ENCODE data around the gene FYN.
"Not testable (repeated sequence)": the region's sequence is repeated elsewhere in the genome, so short reads cannot be mapped to it uniquely, and the experiment has no call there.

Gene FYN

GRCh38 chr6:111660531-111660930 is 212.7 kb downstream of the FYN start:
- DNase-seq (ENCODE audit: low read depth) = no peak

GRCh38 chr6:111658462-111659154 is 214.6 kb downstream of the FYN start:
- DNase-seq (ENCODE audit: low read depth) = peak; percentile 26

- peak; percentile 70 for DNase-seq (ENCODE audit: low read depth)
These were observed 216.1 kb downstream of the FYN start for GRCh38 chr6:111657146-111657545.

- no peak for DNase-seq (ENCODE audit: low read depth)
These were observed 219.3 kb downstream of the FYN start for GRCh38 chr6:111653979-111654378.

GRCh38 chr6:111653434-111653833 is 219.8 kb downstream of the FYN start:
- DNase-seq (ENCODE audit: low read depth) = no peak

GRCh38 chr6:111652156-111652555 is 221.1 kb downstream of the FYN start:
- DNase-seq (ENCODE audit: low read depth) = no peak

- peak; percentile 44 for DNase-seq (ENCODE audit: low read depth)
These were observed 221.8 kb downstream of the FYN start for GRCh38 chr6:111651185-111652034.

GRCh38 chr6:111650049-111650448 is 223.2 kb downstream of the FYN start:
- DNase-seq (ENCODE audit: low read depth) = no peak

- no peak for DNase-seq (ENCODE audit: low read depth)
These were observed 225.2 kb downstream of the FYN start for GRCh38 chr6:111648100-111648499.

GRCh38 chr6:111646942-111647341 is 226.3 kb downstream of the FYN start:
- peak; percentile 87 for DNase-seq (ENCODE audit: low read depth)

- DNase-seq (ENCODE audit: low read depth) = no peak
These were observed 227.2 kb downstream of the FYN start for GRCh38 chr6:111646034-111646433.

GRCh38 chr6:111644893-111645430 is 228.3 kb downstream of the FYN start:
- no peak for DNase-seq (ENCODE audit: low read depth)

- DNase-seq (ENCODE audit: low read depth) = peak; percentile 77
These were observed 230.6 kb downstream of the FYN start for GRCh38 chr6:111642463-111643158.

- DNase-seq (ENCODE audit: low read depth) = no peak
These were observed 234.0 kb downstream of the FYN start for GRCh38 chr6:111639266-111639665.

- DNase-seq (ENCODE audit: low read depth) = not testable (repeated sequence)
These were observed 238.3 kb downstream of the FYN start for GRCh38 chr6:111634981-111635380.

GRCh38 chr6:111633822-111634221 is 239.4 kb downstream of the FYN start:
- DNase-seq (ENCODE audit: low read depth) = no peak

- DNase-seq (ENCODE audit: low read depth) = no peak
These were observed 240.6 kb downstream of the FYN start for GRCh38 chr6:111632468-111633247.

- no peak for DNase-seq (ENCODE audit: low read depth)
These were observed 241.3 kb downstream of the FYN start for GRCh38 chr6:111631903-111632460.

- no peak for DNase-seq (ENCODE audit: low read depth)
These were observed 242.2 kb downstream of the FYN start for GRCh38 chr6:111631018-111631417.

- DNase-seq (ENCODE audit: low read depth) = no peak
These were observed 245.0 kb downstream of the FYN start for GRCh38 chr6:111628142-111628850.

- DNase-seq (ENCODE audit: low read depth) = no peak
These were observed 246.8 kb downstream of the FYN start for GRCh38 chr6:111626441-111626840.

All from amniotic epithelial cell (primary cell).